Vagina (tissue), 2 donors: ENCODE results near the gene RTL1.

Source experiments
- POLR2A ChIP-seq, 2 donors: fragments of 450-650 bp; IDR thresholded peaks; one replicate each; pipeline ENCODE4 v1.6.1; 2017; ENCODE audit warnings: antibody characterized with exemption in 2 of 2, mild to moderate bottlenecking in 2 of 2, moderate library complexity in 2 of 2
- TF ChIP-seq, protein P1 (sequence below), 3 experiments: fragments of 450-650 bp in 2 of 3; fragments of 200-600 bp in 1 of 3; sonication (generic) in 1 of 3; IDR thresholded peaks; one replicate each; pipeline ENCODE4 v1.5.1; 2017 to 2019; ENCODE audit warnings: antibody characterized with exemption in 3 of 3, mild to moderate bottlenecking in 2 of 3, moderate library complexity in 2 of 3

DNA sequence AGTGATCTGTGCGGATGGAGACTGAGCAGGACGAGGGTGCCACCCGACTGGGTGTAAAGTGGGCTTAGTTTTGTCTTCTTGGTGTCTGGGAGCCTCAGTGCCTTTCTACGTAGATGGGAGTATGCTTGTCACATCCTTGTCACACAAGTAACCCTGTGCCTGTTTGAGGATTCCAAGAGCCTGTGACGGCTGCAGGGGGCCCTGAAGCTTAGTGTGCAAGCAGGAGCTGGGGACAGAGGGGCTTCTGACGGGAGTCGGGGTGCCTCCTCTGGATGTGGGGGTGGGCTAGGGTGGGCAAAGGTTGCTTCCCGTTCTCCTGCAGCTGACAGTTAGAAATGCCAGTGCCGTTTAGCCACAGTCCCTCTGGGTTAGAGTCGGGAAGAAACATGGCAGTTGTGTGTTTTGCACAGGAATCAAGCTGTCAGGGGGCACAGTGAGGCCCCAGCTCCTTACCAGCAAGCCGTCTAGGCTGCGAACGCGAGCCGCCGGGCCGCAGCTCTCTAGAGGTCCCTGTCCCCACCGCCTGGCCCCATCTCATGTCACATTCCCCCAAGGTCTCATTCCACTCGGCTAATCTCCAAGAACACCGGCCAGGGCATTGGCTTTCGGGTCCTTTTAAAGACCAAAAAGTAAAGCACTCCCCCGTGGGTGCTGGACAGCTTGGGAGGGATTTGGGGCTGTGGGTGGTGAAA lies 7.0 kb downstream of the RTL1 start:
- no peak for TF ChIP-seq POLR2A (IDR thresholded peaks at IDR 0.05)
- TF ChIP-seq, protein P1, sequence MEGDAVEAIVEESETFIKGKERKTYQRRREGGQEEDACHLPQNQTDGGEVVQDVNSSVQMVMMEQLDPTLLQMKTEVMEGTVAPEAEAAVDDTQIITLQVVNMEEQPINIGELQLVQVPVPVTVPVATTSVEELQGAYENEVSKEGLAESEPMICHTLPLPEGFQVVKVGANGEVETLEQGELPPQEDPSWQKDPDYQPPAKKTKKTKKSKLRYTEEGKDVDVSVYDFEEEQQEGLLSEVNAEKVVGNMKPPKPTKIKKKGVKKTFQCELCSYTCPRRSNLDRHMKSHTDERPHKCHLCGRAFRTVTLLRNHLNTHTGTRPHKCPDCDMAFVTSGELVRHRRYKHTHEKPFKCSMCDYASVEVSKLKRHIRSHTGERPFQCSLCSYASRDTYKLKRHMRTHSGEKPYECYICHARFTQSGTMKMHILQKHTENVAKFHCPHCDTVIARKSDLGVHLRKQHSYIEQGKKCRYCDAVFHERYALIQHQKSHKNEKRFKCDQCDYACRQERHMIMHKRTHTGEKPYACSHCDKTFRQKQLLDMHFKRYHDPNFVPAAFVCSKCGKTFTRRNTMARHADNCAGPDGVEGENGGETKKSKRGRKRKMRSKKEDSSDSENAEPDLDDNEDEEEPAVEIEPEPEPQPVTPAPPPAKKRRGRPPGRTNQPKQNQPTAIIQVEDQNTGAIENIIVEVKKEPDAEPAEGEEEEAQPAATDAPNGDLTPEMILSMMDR (IDR thresholded peaks at IDR 0.05): no peak
